GM08714 (cell line): ENCODE measurements around the gene GNA12.
"Not testable (repeated sequence)": the region's sequence is repeated elsewhere in the genome, so short reads cannot be mapped to it uniquely, and the experiment has no call there.

Source experiments
- H3K4me3 ChIP-seq: fragments of 200-500 bp; sonication (Bioruptor generic); 2 replicates; pipeline ENCODE4 v1.5.1; 2014; ENCODE audit warnings: mild to moderate bottlenecking, low read length, inconsistent platforms
- ZNF274 ChIP-seq: IDR thresholded peaks from 2 replicates; pipeline ENCODE4 v1.6.1; 2012; ENCODE audit warnings: mild to moderate bottlenecking, low read depth, low read length

GNA12 gene

DNA sequence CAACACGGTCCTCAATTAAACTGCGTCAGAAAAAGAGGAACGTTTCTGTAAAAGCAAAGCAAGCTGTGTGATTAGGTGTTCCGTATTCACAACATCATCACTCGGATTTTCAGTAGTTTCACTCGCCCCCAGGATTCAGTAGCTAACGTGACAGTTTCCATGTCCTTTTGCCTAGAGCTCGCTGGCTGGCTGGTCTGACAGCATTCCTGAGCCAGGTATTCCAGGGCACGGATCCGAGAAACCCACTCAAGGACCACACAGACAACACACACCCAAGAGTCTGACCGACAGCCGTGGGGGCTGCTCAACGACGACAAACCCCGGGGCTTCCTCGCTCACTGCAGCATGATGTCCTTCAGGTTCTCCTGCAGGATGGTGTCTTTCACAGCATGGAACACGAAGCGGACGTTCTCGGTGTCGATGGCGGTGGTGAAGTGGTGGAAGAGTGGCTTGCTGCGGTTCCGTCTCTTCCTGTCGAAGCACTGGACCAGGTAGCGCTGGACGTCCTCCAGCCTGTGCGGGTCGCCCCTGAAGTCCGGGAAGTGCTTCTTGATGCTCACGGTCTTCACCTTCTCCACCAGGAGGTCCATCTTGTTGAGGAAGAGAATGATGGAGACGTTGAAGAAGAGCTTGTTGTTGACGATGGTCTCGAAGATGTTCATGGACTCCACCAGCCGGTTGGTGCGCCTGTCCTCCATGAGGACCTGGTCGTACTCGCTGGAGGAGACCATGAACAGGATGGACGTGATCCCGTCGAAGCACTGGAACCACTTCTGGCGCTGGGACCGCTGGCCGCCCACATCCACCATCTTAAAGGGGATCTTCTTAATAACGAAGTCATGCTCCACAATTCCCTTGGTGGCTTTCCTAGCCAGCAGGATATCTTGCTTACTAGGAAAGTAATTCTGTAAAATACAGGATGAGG, 113.0 kb downstream of the GNA12 start:
- no peak overlapping the region for H3K4me3 ChIP-seq
- no peak for TF ChIP-seq ZNF274

DNA sequence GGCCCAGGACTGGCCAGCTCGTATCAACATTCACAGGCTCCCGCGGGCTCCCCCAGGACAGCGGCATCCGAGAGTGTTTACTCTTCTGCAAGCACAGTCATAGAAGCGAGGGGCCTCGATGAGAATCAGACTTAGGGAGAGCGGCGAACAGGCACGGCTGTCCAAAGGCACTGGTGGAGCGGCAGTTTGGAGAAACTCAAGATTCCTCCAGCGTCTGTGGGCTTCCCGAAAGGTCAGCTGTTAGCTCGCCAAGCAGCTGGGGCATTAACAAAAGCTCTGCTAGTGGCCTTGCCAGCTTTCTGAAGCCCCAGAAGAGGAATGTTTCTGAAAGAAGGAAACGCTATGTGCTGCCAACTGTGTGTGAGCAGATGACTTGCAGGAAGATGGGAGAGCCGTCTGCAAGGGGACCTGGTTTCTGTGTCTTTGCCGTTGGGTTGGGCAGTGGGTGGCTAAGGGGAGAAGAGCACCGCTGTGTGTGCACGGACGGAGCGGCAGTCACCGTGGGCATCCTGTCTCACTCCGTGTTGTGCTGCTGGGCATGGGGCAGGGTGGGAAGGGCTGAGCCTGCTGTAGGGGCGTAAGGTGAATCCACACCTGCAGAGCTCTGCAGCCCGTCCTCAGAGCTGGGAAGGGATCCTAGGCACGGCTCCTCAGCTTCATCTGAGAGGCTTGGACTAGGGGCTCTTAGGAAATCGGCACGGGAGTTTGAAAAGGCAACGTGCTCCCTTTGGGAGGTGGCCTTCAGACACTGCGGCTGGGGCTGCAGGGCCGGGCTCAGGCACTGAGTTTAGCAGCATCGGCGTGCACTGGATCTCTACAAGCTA, 114.0 kb downstream of the GNA12 start:
- TF ChIP-seq ZNF274: no peak
- H3K4me3 ChIP-seq: no peak overlapping the region

DNA sequence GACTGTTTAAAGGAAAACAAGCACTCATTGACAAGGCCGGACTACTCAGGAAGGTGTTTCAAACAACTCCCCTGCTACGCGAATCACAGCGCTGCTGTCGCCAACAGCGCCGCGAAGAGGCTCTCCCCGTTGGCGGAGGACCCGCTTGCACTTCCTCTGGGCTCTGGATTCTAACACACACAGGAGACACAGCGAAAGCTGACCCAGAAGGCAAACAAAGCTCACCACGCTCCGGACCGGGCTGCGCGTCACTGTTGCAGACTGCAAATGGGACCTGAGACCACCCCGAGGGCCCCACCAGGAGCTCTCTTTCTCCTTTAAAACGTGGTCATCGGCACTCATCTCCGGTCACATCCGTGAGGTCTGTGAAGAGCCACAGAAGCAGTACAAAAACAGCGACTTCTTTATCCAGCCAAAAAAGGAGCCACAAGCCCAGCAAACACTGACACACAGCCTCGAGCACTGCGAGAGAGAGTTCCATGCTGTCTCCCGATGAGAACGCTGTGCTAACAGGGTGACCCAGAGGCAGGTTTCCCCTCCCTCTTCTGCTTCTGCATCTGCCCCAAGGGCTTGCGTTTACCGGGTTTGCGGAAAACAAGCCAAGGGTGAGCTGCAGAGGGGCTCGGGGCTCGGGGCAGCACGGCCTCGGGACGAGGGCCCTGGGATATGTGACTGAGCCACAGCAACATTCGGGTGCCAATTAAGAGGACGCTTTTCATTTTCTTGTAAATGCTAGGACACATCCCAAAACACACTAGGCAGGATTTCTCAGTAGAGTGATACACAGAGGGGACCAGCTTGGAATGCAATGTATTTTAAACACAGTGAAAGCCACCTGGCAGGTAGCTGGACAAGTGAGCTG, 114.8 kb downstream of the GNA12 start:
- no peak for TF ChIP-seq ZNF274
- no peak overlapping the region for H3K4me3 ChIP-seq

DNA sequence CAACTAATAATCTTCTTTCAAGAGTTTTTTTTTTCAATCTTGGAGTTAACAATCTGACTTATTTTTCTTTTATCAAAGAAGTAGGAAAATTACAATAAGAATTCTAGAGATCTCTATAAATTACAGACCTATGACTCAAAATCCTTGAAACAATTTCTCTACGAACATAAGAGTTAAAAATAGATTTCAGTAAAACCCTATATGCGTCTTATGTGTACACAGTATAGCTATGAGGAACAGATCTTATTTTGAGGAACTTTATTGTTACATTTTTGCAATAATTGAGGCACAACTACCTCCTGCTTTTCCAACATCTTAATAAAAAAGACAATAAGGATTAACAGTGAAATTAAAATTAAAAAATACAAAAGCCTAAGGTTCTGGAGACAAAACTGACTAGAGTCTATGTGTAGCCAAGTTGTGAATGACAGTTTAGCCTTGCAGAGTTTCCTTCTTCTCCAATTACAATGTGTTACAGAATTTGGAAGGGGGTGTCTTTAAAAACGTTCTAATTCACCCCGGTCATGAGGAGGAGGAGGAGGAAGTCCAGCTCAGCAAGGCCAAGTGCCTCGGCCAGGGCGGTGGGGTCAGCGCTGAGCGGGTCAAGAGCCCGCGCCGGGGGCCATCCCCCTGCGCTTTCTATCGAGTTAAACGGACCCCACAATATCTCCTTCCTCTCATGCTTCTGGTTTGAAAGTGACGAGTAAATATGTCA, 115.6 kb downstream of the GNA12 start:
- TF ChIP-seq ZNF274: no peak
- H3K4me3 ChIP-seq: no peak overlapping the region

DNA sequence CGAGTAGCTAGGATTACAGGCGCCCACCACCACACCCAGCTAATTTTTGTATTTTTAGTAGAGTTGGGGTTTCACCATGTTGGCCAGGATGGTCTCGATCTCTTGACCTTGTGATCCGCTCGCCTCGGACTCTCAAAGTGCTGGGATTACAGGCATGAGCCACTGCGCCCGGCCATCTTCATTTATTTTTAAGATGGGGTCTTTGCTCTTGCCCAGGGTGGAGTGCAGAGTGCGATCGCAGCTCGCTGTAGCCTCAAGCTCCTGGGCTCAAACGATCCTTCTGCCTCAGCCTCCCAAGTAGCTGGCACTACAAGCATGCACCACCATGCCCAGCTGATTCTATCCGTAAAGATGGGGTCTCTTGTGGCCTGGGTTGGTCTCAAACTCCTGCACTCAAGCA, 116.9 kb downstream of the GNA12 start:
- not testable (repeated sequence) for H3K4me3 ChIP-seq

DNA sequence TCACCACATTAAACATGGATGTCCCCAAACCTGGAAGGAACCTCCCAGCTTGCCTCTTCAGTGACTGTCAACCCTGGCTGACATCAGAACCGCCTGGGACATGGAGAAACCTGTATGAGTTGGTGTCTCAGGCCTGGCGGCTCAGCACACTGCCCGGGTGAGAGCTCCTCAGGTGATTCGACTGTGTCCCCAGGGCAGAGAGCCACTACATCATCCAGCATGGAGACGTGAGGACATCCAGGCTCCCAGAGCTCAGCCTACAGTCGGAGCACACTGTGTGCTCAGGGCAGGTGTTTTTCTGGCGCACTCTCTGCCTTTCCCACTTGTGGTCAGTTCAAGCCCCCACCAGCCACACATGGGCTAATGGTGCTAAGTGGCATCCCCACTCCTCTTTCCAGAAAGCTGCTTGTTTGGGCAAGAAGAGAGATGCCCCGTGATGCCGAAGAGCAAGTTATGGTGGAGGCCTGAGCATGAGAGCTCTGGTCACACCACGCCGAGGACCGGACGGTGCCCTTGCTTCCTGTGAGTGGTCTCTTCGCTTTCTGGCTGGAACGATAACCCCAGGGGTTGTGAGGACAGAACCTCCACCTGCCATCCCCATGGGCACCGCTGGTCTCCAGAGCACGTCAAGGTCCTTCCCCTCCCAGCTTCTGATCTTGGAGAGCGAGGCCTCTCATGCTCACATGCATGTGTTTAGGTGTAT, 117.6 kb downstream of the GNA12 start:
- TF ChIP-seq ZNF274: no peak
- H3K4me3 ChIP-seq: no peak overlapping the region

DNA sequence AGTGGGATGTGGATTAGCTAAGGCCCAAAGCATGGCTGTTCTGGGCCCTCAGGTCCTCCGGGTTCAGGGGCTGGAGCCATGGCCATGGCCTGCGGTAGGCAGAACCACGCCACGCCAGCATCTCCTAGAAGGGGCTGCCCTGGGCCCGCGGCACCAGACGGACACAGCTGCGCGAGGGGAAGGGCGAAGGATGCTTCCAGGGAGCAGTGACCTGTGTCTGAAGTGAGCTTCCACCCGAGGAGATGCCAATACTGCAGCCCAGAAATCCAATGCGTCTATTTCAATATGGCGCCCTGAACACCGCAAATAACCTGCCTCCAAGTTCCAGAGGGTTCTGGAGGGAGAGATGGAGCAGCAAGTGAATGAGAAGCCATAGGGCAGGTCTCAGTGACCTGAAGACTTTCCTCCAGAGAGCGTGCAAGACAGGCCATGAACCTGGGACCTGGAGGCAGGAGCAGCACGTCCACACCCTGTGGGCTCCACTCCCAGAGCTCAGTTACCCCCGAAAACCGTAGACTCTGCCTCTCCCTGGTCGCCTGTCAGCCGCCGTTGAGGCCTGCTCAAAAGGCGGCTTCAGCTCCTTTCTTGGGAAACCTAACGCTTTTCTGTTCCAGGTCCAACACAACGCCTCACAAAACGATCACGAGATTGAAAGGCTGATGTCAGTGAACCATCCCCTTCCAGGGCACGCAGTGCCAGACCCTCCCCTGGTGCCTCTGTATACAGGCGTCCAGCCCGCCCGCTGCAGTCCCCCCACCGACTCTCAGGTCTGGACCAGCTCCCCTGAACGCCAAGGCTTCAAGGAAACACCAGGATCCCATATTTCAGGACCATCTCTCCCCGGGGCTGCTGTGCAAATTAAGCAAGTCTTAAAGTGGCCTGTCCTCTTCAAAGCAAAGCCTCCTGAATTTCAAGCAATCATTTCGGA, 118.7 kb downstream of the GNA12 start:
- H3K4me3 ChIP-seq: no peak overlapping the region
- TF ChIP-seq ZNF274: no peak

DNA sequence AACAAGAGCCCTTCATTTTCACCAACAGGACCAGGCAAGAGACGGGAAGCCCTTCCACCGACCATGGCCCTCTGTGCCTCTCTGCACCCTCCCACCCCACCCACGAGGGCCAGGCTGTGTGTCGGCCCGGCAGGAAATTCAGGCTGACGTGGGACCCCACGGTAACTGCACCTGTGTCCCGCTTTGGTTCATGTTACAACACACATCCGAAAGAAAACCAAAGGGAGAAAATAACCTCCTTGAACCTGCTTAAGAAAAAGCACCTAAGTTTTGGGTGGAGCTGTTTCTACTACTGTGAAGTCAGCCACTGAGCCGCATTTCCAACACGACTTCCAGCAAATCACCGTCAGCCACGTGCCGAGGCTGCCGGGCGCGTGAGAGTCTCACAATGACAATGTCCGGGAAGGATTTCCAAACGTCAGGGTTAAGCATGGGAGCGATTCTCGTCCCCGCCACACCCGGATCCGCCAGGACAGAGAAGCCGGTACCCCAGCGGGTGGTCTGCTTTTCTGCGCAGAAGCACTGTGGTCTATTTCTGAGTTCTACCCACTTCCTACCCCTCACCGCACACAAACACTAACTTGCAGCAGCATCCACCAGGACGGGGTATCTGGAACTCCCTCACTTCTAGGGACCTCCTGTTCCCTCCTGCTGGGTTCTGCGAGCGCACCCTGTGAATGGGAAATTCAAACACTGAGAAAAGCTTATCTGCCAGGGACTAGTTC, 119.5 kb downstream of the GNA12 start:
- no peak for TF ChIP-seq ZNF274
- no peak overlapping the region for H3K4me3 ChIP-seq

DNA sequence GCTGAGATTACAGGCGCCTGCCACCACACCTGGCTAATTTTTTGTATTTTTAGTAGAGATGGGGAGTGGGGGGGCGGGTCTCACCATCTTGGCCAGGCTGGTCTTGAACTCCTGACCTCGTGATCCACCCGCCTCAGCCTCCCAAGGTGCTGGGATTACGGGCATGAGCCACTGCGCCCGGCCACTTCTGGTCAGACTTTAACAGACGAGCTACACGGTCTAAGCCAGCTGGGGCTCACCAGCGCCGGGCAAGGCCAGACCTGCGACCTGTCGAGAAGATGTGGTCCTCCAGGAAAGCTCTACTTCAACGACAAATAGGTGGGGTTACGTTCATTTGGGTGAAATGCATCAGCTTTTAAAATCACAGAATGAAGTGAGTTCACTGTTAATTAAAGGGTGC, 120.1 kb downstream of the GNA12 start:
- H3K4me3 ChIP-seq: not testable (repeated sequence)

DNA sequence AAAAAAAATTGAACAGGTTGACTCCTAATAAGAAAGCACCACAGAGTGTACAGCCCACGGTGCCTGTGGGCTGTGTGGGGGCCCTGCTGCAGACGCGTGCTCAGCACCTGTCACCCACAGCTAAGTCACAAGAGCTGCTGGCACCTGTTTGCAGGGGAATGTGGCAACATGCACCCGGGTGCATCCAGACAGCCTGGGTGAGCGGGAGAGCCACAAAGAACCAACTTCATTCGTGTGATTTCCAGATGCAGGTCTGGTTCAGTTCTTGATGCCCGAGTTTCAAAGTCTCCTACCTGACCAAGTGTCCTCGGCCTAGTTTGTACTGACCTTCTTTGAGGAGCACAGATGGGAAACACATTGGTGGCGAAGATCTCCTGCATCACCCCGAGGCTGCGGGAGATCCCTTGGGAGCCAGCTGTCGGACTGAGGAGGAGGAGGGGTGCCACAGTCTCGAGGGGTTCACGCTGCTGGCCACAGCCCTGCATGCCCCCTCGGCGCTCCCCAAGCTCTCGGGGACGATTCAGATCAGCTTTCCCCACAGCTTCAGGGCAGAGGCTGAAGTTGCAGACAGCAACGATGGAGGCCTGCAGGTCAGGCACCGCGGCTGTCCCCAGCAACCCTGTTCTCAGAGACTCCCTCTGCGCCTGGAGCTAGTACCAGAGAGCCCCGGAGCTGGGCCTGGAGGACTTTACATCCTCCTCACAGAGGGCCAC, 120.8 kb downstream of the GNA12 start:
- TF ChIP-seq ZNF274: no peak
- no peak overlapping the region for H3K4me3 ChIP-seq

DNA sequence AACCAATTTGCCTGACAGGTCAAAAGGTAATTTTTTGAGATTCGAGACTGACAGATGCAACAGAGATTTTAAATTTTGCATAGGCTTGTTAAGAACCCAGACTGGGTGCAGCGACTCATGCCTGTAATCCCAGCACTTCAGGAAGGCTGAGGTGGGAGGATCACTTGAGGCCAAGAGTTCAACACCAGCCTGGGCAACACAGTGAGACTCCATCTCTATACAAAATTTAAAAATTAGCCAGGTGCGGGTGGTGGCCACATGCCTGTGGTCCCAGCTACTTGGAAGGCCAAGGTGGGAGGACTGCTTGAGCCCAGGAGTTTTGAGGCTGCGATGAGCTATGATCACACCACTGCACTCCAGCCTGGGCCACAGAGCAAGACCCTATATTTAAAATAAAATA, 121.5 kb downstream of the GNA12 start:
- TF ChIP-seq ZNF274: no peak

More for the DNA sequence above, 121.5 kb downstream of the GNA12 start:
- H3K4me3 ChIP-seq: no peak overlapping the region
